GM13976 (cell line): ENCODE data around the gene ANO9.
"Not testable (repeated sequence)": the region's sequence is repeated elsewhere in the genome, so short reads cannot be mapped to it uniquely, and the experiment has no call there.

Experiments
- DNase-seq: peaks from one replicate; pipeline ENCODE4 v3.0.0; 2012; ENCODE audit warnings: low spot score
- in situ Hi-C: fragments of 300-500 bp; cut with MboI; formaldehyde crosslinking; loops from one replicate; pipeline ENCODE4 v1.12.0; 2022; ENCODE audit warnings: low sequenced_read_pairs, mixed read lengths, inconsistent platforms; ENCODE audit not compliant: unreplicated experiment
- TF ChIP-seq, protein P1 (sequence below): IDR thresholded peaks from 2 replicates; pipeline ENCODE4 v1.5.1; 2012; ENCODE audit warnings: borderline replicate concordance, mild to moderate bottlenecking; ENCODE audit not compliant: insufficient read depth; ENCODE audit errors: extremely low read depth, missing control alignments, control extremely low read depth

The ANO9 gene

DNA sequence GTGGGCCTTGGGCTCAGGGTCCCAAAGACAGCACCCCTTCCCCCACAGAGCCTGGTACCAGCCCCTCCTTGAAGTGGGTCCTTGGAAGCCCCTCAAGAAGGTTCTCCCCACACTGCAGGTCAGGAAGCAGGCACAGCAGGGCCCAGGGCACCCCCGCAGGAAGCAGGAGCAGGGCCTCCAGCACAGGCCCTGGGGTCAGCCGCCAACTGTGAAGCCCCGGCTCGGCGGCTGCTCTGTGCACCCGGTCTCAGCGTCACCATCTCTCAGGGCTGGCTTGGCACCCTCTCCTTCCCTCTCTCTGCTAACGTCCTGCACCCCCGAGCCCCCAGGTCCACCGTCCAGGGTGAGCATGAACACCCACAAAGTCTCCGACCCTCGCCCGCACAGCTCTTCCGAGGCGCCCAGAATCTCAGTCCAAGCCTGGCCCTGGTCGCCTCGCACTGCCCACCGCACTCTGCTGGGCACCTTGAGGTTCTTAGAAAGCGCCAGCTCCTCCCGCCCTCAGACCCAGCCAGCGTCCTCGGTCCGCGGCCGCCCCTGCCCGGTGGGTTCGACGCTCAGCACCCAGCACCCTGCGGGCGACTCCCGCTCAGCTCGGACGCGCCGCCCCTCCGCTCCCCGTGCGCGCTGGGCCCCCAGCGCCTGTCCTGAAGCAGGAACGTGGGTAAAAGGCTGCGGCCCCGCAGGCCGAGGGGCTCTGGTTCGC is 25.6 kb downstream of the ANO9 start:
- in situ Hi-C loops = no loop called here
- TF ChIP-seq, protein P1, sequence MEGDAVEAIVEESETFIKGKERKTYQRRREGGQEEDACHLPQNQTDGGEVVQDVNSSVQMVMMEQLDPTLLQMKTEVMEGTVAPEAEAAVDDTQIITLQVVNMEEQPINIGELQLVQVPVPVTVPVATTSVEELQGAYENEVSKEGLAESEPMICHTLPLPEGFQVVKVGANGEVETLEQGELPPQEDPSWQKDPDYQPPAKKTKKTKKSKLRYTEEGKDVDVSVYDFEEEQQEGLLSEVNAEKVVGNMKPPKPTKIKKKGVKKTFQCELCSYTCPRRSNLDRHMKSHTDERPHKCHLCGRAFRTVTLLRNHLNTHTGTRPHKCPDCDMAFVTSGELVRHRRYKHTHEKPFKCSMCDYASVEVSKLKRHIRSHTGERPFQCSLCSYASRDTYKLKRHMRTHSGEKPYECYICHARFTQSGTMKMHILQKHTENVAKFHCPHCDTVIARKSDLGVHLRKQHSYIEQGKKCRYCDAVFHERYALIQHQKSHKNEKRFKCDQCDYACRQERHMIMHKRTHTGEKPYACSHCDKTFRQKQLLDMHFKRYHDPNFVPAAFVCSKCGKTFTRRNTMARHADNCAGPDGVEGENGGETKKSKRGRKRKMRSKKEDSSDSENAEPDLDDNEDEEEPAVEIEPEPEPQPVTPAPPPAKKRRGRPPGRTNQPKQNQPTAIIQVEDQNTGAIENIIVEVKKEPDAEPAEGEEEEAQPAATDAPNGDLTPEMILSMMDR = no peak
- no peak for DNase-seq

DNA sequence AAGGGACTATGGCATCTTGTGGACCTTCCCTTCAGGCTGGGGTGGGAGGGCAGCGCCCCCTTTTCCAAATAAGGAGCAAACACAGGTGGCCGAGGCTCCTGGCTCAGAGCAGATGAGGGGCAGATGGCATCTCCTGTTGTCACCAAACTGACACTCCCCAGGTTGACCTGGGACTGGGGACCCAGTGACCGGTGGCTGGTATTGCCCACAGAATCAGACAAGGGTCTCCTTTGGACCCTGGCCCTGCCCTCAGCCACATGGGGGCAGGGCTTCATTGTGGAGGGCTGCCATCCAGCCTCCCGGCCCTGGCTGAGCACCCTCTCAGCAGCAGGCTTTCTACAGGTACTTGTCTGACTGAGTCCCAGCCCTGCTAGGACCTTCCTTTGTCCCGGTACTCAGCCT is 26.2 kb downstream of the ANO9 start:
- in situ Hi-C loops = no loop called here
- DNase-seq = no peak
- TF ChIP-seq, protein P1 = no peak

DNA sequence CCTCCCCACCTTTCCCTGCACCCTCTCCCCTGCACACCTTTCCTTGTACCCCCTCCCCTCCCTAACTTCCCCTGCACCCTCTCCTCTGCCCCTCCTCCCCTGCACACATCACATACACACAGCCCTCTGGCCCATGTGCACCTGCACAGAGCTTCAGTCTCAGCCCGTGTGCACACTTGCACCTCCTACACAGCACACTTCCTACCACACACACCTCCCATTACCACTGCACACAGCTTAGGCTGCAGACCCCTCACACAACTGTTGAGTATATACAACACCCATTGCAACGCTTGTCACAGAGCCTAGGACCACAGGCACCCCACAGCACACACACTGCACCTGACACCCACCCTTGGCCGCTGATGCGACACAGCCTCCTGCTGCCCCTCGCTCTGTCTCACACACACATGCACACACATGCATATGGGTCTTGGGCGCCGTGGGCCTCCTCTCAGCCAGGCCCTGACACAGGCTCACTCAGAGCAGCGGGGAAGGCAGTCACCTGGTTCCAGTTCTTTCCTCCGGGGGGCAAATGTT is 27.4 kb downstream of the ANO9 start:
- in situ Hi-C loops = no loop called here
- TF ChIP-seq, protein P1 = no peak
- DNase-seq = no peak

DNA sequence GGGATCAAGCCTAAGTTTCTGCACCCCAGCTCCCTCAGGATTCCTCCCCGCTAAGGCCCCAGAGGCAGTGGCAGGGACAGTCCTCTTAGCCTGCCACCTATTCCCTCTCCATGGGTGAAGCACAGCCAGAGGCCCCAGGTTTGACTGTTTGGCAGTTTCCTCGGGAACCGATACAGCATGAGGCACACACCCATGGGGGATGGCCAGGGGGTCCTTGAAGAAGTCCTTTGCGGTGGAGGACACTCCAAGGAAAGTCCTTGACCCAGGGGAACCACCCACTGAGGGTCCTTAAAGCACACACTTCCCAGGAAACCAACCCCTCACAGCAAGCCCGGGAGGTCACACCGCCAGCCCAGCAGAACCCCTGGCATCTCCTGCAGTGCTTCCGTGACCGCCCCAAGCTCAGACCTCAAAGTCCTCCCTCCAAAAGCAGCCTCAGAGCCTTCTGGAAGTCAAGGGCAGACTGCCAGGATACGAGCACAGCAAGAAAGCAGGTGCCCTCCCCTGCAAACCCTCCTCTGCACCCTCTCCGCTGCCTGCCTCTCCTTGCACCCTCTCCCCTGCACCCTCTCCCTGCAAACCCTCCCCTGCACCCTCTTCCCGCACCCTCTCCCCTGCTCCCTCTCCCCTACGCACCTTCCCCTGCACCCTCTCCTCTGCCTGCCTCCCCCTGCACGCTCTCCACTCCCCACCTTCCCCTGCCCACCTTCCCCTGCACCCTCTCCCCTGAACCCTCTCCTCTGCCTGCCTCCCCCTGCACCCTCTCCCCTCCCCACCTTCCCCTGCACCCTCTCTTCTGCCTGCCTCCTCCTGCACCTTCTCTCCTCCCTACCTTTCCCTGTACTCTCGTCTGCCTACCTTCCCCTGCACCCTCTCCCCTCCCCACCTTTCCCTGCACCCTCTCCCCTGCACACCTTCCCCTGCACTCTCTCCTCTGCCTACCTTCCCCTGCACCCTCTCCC is 28.4 kb downstream of the ANO9 start:
- no peak for DNase-seq
- TF ChIP-seq, protein P1 = no peak
- in situ Hi-C loops = no loop called here

DNA sequence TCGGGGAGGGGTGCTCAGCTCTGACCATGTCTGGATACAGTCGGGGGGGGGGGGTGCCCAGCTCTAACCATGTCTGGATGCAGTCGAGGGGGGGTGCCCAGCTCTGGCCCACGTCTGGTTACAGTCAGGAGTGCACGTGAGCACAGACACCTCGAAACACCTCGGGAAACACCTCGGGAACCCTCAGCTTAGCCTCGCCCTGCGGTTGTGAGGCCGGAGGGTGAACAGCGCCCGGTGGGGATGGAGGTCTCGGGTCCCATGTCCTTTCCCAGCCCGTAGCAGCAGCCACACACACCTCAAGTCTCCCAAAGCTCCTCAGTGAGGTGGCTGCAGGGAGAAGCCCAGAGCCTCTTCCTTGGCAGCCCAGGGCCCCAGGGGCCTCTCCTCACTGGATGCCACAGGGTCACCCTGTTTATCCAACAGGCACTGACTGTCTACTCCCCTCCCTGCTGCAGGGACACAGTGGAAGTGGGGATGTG is 29.1 kb downstream of the ANO9 start:
- TF ChIP-seq, protein P1 = no peak
- DNase-seq = no peak
- in situ Hi-C loops = no loop called here

DNA sequence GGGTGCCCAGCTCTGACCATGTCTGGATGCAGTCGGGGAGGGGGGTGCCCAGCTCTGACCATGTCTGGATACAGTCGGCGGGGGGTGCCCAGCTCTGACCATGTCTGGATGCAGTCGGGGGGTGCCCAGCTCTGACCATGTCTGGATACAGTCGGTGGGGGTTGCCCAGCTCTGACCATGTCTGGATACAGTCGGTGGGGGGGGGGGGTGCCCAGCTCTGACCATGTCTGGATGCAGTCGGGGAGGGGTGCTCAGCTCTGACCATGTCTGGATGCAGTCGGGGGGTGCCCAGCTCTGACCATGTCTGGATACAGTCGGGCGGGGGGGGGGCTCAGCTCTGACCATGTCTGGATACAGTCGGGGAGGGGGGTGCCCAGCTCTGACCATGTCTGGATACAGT is 30.3 kb downstream of the ANO9 start:
- DNase-seq, in situ Hi-C loops: not testable (repeated sequence)

DNA sequence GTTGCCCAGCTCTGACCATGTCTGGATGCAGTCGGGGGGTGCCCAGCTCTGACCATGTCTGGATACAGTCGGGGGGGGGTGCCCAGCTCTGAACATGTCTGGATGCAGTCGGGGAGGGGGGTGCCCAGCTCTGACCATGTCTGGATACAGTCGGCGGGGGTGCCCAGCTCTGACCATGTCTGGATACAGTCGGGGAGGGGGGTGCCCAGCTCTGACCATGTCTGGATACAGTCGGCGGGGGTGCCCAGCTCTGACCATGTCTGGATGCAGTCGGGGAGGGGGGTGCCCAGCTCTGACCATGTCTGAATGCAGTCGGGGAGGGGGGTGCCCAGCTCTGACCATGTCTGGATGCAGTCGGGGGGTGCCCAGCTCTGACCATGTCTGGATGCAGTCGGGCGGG is 31.1 kb downstream of the ANO9 start:
- in situ Hi-C loops = not testable (repeated sequence)

More for the DNA sequence above, 31.1 kb downstream of the ANO9 start:
- not testable (repeated sequence) for DNase-seq
